Epithelial cell of prostate (primary cell): ENCODE measurements around the gene CISTR.

Source experiments
- DNase-seq: peaks from one replicate; pipeline ENCODE4 v3.0.0-alpha.2; 2011; ENCODE audit warnings: low read depth, low spot score
- H3K27ac ChIP-seq: fragments of 450-650 bp; 2 replicates; pipeline ENCODE4 v1.5.1; 2017; ENCODE audit warnings: mild to moderate bottlenecking

Gene CISTR

DNA sequence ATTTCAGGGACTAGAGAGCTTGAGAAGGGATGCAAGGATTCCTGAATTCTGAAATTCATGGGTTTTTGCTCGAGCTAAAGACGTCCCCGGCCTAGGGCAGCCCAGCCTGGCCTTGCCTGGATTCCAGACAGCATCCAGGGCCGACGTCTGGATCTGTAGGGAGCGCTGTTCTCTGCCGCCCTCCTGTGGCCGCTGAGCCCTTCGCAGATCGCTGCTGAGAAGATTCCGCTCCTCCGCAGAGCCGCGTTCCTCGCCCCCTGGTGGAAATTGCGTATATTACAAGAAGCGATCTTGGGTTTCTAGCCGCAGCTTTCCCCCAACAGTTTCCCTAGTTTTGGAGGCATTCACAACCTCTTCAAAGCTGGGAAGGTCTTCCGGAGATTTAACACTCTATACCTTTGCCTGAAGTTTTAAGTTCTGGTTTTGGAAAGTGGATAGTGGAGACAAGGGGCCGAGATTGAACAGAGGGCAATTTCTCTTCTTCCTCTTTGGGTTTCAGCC, 5.1 kb downstream of the CISTR start:
- no peak overlapping the region for H3K27ac ChIP-seq

DNA sequence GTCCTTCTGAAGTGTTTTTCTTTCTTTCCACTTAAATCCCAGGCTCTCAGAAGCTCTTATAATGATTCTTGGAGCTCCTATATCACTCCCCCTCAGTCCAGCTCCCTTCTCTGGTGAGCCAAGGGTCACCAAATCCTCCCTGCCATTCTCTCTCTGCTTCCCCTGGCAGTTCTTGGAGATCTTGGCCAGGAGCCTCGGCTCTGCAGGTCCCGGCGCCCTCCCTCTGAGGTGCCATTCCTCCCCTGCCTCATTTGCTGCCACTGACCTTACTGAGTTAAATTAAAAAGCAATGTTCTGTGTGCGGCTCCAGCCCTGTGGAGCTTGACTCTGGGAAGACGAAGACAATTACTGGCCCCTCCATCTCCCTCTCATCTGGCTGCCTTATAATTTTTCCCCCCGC, 7.0 kb downstream of the CISTR start:
- H3K27ac ChIP-seq: no peak overlapping the region
- DNase-seq: no peak

More for the DNA sequence above, 5.1 kb downstream of the CISTR start:
- peak; percentile 33 for DNase-seq

DNA sequence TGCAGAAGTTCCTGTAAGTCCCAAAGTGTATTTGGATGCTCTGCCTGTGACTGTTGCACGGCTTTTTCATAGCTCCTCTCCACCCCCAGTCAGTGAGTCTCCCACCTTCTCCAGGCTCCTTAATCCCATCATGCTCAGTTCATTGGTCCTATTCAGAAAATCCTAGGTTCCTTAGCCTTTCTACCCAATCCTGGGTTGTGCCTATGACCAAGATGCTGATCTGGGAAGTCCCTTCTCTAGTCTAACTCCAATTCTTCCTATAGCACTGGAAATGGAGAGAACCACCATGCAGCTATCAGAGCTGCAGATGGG, 7.7 kb downstream of the CISTR start:
- no peak overlapping the region for H3K27ac ChIP-seq
- no peak for DNase-seq

DNA sequence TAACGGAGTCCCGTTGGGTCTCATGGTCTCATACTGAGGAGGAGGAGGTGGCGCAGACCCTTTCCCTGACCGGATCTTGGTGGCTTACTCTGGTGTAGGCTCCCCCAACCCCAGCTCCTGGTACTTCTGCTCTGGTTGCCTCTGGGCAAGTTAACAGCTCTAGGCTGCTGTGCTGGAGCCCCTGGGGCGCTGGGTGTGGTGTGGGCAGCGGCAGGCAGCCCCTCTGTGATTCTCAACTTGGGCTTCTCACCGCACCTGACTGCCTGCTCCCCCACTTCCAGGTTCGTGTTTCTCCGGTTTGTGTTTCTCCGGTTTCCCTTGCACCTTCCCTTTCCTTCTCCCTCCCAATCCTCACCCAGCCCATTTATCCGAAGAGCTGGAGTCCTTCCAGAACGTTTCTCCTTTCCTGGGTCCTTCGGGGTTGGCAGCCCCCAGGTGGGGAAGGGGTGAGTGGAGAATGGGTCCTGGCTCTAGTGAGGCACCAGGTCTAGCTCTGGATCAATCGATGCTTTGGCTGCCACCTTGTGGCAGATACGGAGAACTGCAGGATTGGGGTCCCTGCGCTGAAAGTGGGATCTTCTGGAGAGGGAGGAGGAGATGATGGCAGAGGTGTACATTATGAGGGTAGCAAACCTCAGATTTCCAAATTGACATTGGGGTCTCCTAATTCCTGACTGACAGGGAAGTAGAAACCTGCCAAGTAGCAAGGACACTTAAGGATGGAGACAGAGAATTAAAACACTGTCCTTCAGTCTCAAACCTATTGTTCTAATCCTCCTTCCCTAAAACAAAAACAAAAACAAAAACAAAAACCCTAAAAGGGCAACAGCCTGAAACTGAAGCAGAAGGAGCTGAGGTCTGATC, 8.3 kb downstream of the CISTR start:
- DNase-seq: no peak
- no peak overlapping the region for H3K27ac ChIP-seq

DNA sequence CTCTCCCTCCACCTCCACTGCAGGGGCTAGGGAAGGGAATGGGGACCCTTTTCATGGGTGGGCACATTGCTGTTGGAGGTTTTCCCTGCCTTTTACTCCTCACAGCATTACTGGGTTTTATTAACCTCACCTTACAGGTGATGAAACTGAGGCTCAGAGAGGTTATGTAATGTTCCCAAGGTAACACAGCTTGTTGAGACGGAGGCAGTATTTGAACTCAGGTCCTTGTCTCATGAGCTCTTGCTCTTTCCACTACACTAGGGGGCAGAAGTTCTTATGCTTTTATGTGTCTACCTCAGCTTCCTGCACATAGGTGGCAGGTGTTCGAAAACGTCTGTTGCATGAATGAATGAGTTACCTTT, 11.7 kb downstream of the CISTR start:
- DNase-seq: no peak
- no peak overlapping the region for H3K27ac ChIP-seq

DNA sequence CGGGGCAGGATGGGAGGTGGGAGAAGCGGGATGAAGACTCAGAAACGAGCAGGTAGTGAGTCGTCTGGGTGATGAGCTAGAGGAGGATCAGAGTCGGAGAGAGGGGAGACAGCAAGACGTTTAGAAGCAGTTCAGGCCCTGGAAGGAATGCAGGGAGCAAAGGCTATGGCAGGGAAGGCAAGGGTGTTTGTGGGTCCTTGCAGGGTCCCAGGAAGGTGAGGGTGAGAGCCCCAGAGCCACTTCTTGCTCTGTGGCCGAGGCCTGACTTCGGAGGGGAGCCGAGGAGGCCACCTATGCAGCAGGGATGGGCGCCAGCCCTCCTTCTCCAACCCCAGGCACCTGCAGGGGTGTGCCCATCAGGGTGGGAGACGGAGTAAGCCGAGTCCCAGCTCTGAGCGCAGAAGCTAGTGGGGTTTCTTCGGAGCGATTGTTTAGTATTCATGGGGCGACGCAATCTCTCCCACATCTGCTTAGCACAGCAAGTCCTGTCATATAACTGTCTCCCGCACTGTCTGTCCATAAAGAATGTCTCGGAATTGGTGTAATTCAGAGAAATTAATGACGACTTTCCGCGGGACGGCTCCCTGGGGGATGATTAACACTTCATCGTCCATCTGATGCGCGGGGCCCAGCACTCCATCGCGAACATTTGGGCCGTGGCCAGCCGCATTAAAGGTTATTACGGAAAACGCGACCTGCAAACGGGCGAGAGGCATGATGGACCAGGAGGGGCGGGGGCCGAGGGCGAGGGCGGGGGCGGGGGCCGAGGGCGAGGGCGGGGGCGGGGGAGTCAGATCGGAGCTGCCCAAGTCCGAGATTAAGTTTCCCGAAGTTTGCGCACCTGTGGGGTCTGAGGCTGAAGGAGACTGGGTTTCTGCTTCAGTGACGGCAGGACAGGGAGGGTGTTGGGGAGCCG, 12.3 kb downstream of the CISTR start:
- H3K27ac ChIP-seq: no peak overlapping the region
- no peak for DNase-seq

- DNase-seq: no peak
Observed at GRCh38 chr12:53738406-53739213, 13.2 kb downstream of the CISTR start.

DNA sequence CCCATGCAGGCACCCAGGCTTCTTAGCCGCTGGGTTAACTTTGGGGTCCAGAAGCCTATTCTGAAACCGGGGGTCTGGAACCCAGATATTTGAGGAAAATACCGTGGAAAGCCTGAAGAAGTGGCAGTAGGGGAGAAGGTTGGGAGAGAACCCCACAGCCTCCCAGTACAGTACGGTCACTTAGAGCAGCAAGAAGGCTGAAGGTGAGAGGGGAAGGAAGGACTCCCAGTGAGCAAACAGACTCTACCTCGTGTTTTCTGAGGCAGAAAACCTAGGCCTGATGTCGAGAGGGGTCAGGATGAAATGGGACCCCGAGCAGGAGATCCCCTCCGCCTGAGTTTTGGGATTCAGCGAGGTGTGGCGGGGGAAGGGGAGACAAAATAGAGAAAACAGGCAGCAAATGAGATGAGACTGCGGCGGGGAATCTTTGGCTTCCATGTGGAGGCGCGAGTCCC, 13.8 kb downstream of the CISTR start:
- H3K27ac ChIP-seq: no peak overlapping the region
- DNase-seq: no peak

More at GRCh38 chr12:53738406-53739213, 13.2 kb downstream of the CISTR start:
- H3K27ac ChIP-seq: no peak overlapping the region

DNA sequence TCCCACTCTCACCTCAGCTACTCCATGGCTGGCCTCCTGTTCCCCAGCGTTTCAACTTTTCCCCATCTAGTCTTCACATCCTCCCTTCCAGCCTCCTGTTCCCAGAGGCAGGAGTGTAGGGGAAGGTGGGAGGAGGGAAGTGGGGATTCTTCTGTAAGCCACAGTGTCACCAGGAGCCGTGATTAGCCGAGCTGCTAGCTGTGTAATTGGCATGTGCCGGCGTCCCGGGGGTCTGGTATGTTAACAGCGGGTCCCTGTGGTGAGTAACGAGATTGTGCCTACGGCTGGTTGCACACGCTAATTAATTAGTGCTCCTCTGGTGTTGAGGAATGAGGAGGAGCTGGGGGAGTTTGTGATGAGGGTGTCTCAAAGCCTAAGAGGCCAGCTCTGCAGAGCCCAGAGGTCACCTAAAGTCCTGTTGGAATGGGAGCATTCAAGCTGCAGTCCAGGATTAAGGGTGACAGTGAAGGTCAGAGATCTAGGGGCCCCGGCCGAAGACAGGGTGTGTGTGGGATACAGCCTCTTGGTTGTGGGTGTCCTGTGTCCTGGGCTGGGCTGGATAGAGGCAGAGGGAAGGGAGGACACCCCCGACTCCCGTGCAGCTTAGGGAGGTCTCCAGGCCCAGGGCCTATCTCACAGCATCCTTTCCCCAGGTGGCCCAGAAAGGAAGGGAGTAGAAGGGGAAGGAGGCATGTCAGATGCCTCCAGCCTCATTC, 14.5 kb downstream of the CISTR start:
- no peak for DNase-seq

DNA sequence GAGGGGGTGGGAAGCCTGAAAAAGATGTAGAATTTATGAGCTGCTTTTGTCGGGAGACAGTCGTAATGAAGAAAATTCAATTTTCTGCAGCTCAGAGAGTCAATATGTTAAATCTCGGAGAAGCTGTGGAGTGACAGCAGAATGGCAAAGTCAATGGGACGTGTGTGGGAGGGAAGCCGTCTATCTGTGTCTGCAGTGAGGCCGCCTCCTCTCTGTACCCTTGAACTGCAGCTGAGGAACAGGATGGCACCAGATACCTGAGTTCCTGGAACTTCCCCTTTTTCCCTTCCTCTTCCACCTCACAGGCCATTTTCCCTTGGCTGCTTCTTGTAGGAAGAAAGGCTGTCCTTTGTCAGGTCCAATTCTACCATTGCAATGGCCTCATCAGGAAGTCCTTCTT, 15.2 kb downstream of the CISTR start:
- H3K27ac ChIP-seq: no peak overlapping the region
- no peak for DNase-seq

More for the DNA sequence above, 14.5 kb downstream of the CISTR start:
- no peak overlapping the region for H3K27ac ChIP-seq

DNA sequence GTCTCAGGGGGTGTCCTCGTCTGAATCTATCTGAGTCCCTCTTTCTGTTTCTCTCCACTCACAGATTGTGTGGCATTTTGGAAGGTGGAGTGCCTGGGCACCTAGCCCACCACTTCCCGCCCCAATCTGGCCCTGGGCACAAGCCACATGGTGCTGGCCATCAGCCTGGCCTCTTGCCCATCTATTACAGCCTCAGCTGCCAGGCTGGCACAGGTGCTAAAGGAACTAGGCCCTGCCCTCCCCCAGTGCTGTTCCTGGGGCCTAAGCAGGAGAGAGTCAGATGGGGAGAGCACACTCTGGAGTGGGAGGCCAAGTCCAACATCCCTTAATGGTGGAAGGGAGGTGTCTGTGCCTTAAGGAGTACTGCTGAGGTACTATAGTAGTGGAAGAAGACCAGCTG, 16.2 kb downstream of the CISTR start:
- DNase-seq: no peak
- H3K27ac ChIP-seq: no peak overlapping the region

DNA sequence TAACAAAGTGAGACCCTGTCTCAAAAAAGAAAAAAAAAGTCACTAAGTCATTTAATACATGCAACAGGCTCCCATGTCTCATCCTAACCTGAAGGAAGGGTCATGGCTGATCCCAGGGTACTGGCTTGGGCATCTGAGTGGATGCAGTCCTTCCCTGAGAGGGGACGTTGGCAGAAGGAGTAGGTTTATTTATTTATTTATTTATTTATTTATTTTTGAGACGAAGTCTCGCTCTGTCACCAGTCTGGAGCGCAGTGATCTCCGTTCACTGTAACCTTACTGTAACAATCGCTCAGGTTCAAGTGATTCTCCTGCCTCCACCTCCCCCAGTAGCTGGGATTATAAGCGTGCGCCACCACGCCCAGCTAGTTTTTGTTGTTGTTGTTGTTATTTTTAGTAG, 17.4 kb downstream of the CISTR start:
- no peak overlapping the region for H3K27ac ChIP-seq
- DNase-seq: no peak

DNA sequence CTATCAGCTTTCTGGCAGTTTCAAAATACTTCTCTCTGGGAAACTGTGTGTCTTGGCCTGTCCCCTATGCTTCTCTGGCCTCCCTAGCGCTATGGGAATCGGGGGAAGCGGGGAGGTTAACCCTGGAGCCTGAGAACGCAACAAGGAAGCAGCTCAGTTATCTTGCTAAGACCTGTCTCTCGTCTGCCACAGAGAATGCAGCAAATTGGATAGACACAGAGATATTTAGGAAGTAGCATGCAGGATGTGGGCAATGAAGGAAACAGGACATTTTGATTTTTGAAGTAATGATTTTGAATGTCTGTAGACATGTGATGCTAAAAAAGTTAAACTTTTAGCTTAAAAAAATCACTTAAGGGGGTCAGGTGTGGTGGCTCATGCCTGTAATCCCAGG, 18.0 kb downstream of the CISTR start:
- DNase-seq: no peak
- no peak overlapping the region for H3K27ac ChIP-seq

DNA sequence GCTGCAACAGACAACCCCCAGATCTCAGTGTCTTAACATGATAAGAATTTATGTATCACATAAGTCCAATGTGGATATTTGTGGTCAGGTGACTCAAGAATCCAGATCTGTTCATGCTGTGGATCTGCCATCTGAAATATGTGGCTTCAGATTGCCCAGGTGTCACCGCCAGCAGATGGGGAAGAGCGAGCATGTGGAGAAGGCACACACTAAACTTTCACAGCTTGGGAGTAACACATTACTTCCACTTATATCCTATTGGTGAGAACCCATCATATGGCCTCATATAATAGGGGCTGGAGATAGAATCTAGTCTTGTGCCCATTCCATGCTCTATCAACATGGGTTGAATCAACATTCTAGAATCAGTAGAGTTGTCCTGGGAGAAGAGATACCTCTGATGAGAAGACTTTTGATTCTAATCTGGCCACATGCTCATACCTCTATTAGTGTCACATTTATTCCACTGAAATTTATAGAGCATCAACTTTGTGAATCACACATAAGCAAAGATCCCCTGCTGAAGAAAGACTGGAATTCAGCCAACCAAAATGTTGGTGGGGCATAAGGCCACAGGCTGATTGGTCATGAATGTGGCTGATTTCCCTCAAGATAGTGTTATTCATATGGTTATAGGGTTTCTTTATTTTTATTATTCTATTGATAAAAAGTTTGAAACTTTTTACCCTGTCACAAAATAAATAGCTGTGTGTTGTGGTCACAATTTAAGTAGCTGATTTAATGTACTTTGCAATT, 18.6 kb downstream of the CISTR start:
- no peak for DNase-seq
- H3K27ac ChIP-seq: no peak overlapping the region

GRCh38 chr12:53729644-53730043, 22.1 kb downstream of the CISTR start:
- H3K27ac ChIP-seq: peak overlapping the region; percentile 5
- peak; percentile 53 for DNase-seq

- no peak overlapping the region for H3K27ac ChIP-seq
- no peak for DNase-seq
Observed at GRCh38 chr12:53728206-53728605, 23.6 kb downstream of the CISTR start.

GRCh38 chr12:53727310-53728041, 24.3 kb downstream of the CISTR start, which contains the start of gene CALCOCO1:
CALCOCO1 (minus strand) TSS chr12:53727452; CDS start chr12:53725242, 2,210 bp downstream.
- H3K27ac ChIP-seq: peak within 1 kb of the TSS; percentile 51
- peak; percentile 90 for DNase-seq

GRCh38 chr12:53726946-53727309, 24.9 kb downstream of the CISTR start:
- DNase-seq: no peak
- peak overlapping the region; percentile 51 for H3K27ac ChIP-seq
